Dermis microvascular lymphatic vessel endothelial cell (primary cell): ENCODE measurements around the gene SGSM2. TPM values are rescaled to one million over a fixed set of nuclear protein-coding genes. Genes with fewer than 3 reads are reported as not detected.

Experiments used
- DNase-seq, 2 donors: peaks; one replicate each; pipeline versions ENCODE4 v3.0.0 to v3.0.0-alpha.2; 2010; ENCODE audit warnings: low read depth in 2 of 2
- total RNA-seq: library from RNA; depleted of rRNA; stranded (reverse); fragments of >200 nt; gene quantifications from 2 replicates; pipeline ENCODE4 v1.2.1, GENCODE V29; 2014

Gene SGSM2
- total RNA-seq, 1 donor from 2014 or later = 23.4 TPM

- no peak for DNase-seq
Observed at GRCh38 chr17:2385240-2386210, 48.2 kb downstream of the SGSM2 start.

- no peak for DNase-seq
Observed at GRCh38 chr17:2386400-2387085, 49.2 kb downstream of the SGSM2 start.

- no peak for DNase-seq
Observed at GRCh38 chr17:2387086-2388019, 50.1 kb downstream of the SGSM2 start.

- no peak for DNase-seq
Observed at GRCh38 chr17:2388020-2388682, 50.9 kb downstream of the SGSM2 start.

GRCh38 chr17:2388683-2389055, 51.4 kb downstream of the SGSM2 start:
- DNase-seq = no peak

- no peak for DNase-seq
Observed at GRCh38 chr17:2390199-2390836, 53.0 kb downstream of the SGSM2 start.

- DNase-seq = no peak
Observed at GRCh38 chr17:2391597-2392251, 54.4 kb downstream of the SGSM2 start.

GRCh38 chr17:2392252-2393173, 55.2 kb downstream of the SGSM2 start:
- peak; percentile 84 to 95 for DNase-seq

- peak; percentile 66 to 87 for DNase-seq
Observed at GRCh38 chr17:2393174-2393953, 56.1 kb downstream of the SGSM2 start.

GRCh38 chr17:2393954-2394749, 56.9 kb downstream of the SGSM2 start:
- DNase-seq = no peak

GRCh38 chr17:2394775-2395201, 57.5 kb downstream of the SGSM2 start:
- no peak for DNase-seq

- DNase-seq = peak in 1 of 2 donors; percentile 28
Observed at GRCh38 chr17:2395258-2396181, 58.2 kb downstream of the SGSM2 start.

- DNase-seq = no peak
Observed at GRCh38 chr17:2396192-2396567, 58.9 kb downstream of the SGSM2 start.

- DNase-seq = peak; percentile 71 to 98
Observed at GRCh38 chr17:2396568-2397246, 59.4 kb downstream of the SGSM2 start.
